ENCODE measurements around the gene NME1.
"Not testable (repeated sequence)": the region's sequence is repeated elsewhere in the genome, so short reads cannot be mapped to it uniquely, and the experiment has no call there.

NME1 gene

DNA sequence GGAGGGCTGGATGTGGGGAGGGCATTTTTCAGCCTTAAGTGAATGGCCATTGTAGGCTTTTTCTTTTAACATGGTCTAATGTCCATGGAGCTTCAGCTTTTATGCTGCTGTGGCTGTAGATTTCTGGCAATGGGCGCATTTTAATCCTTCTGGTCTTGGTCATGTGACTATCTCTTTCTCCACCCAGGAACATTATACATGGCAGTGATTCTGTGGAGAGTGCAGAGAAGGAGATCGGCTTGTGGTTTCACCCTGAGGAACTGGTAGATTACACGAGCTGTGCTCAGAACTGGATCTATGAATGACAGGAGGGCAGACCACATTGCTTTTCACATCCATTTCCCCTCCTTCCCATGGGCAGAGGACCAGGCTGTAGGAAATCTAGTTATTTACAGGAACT lies 8.2 kb downstream of the NME1 start:
- Mint-ChIP-seq H3K27ac (no peak overlapping the region), H3K4me1 (peaks cover 19% of the 10 kb centered on the region), H3K4me3 (no peak overlapping the region), H3K9me3 (no peaks in the 10 kb centered on the region), H3K27me3 (peaks cover 4% of the 10 kb centered on the region), H3K36me3 (peaks cover 39% of the 10 kb centered on the region)
- no peak for DNase-seq
- CTCF ChIA-PET, result interaction anchor here (1.0 to 1.6 kb wide), 3 partner anchors 8 to 388 kb away, joined by 3 to 5 read pairs (median 3); partner anchors contain the start of gene NME1

DNA sequence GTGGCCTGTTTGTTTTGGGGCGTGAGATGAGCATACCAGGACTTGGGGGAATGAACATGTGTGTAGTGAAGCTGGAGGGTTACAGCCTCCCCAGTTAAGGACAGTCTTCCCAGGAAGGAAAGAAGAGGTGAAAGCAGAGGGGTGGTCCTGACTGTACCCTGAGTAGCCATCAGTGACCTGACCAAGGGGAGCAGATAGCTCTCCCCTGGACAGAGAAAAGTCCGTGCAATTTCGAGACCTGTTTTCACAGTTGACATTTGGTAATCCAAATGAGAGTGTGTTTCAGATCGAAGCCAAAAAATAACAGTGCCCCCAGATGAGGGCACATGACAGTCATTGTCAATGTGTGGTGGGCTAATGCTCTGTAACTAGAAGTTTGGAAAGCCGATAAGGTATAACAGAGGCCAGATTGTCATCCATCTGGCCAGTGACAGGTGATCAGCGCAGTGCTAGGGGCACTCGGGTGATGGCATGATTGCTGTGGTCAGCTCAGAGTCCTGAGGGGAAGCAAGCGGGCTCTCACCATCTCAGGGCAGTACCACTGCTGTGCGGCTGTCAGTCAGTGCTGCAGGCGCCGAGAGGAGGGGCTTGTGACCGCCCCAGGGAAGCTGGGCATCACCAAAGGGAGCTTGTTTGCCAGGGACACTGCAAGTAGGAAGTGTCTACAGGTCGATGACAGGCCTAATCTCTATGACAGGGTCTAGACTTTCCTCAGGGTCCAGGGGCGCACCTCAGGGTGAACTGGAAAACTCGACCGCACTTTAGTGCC lies 11.7 kb downstream of the NME1 start:
- H3K9me3 Mint-ChIP-seq, result no peaks in the 10 kb centered on the region
- H3K4me3 Mint-ChIP-seq, result peak overlapping the region; percentile 96
- H3K4me1 Mint-ChIP-seq, result peaks cover 35% of the 10 kb centered on the region
- H3K36me3 Mint-ChIP-seq, result peaks cover 43% of the 10 kb centered on the region
- H3K27ac Mint-ChIP-seq, result peak overlapping the region; percentile 97
- peaks cover 4% of the 10 kb centered on the region for H3K27me3 Mint-ChIP-seq
- DNase-seq, result no peak
- CTCF ChIA-PET, result interaction anchor here (0.6 to 1.4 kb wide), 3 partner anchors 10 to 205 kb away, joined by 3 to 4 read pairs (median 4); partner anchors contain the start of gene NME1

DNA sequence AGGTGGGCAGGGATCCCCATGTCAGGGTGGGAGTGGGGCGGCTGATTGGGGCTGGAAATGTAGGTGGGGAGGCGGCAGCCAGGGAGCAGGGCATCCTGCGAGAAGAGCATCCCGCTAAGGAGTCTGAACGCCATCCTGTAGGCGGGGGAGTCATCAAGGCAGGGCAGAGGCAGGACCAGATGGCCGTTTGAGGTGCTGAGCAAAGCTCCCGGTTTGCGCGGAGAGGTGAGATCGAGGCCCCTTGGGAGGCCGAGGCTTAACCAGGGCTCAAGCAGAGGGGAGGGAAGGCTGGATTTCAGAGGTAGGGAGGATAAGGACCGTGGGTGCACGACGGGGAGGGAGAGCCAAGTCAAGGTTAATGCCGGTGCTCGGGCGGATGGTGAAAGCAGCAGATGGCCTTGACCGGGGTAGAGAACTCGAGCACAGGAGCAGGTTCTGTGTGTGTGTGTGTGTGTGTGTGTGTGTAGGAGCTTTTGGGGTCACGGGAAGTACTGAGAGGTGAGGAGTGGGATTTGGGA lies 12.4 kb downstream of the NME1 start:
- CTCF ChIA-PET, result interaction anchor here (0.6 to 1.4 kb wide), 4 partner anchors 10 to 204 kb away, joined by 3 to 4 read pairs (median 4); partner anchors contain the start of gene NME1
- DNase-seq, result peak; percentile 37
- H3K36me3 Mint-ChIP-seq, result peaks cover 42% of the 10 kb centered on the region

DNA sequence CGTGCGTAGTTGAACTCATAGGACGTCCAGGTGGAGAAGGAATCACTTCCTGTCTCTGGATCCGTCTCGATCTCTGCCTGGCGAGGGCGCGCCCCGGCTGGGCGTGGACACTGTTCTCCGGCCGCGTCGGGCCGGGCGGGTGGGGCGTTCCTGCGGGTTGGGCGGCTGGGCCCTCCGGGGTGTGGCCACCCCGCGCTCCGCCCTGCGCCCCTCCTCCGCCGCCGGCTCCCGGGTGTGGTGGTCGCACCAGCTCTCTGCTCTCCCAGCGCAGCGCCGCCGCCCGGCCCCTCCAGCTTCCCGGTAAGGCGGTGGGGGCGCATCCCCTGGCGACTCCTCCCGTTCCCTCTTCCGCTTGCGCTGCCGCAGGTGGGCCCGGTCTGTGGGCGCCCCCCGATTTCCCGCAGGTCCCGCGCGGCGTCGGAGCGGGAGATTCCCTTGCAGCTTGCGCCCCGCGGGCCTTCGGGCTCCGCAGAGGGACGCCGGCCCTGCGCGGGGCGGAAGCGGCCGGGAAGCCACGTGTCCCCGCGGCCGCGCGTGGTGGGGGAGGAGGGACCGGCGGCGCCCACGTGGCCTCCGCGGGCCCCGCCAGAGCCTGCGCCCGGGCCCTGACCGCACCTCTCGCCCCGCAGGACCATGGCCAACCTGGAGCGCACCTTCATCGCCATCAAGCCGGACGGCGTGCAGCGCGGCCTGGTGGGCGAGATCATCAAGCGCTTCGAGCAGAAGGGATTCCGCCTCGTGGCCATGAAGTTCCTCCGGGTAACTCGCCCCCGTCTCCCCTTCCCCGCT lies 13.0 kb downstream of the NME1 start, which contains the start of gene NME2:
Gene NME2 (plus strand): TSS at position 214 of the 789 bp plus-strand sequence. CDS start 420 bp downstream, at position 634.
- Mint-ChIP-seq H3K4me3 (peak within 1 kb of the TSS; percentile 96), H3K4me1 (peaks cover 35% of the 10 kb centered on the region), H3K27ac (peak within 1 kb of the TSS; percentile 97), H3K9me3 (no peaks in the 10 kb centered on the region), H3K27me3 (peaks cover 4% of the 10 kb centered on the region), H3K36me3 (peaks cover 40% of the 10 kb centered on the region)
- peak; percentile 76 for DNase-seq
- CTCF ChIA-PET, result interaction anchor here (0.6 to 0.7 kb wide), 2 partner anchors 136 to 203 kb away, joined by 3 read pairs; no protein-coding TSS in a partner anchor

More for the DNA sequence above, 12.4 kb downstream of the NME1 start:
- H3K27ac Mint-ChIP-seq, result peak overlapping the region; percentile 97
- H3K27me3 Mint-ChIP-seq, result peaks cover 4% of the 10 kb centered on the region
- H3K9me3 Mint-ChIP-seq, result no peaks in the 10 kb centered on the region
- peak overlapping the region; percentile 96 for H3K4me3 Mint-ChIP-seq
- H3K4me1 Mint-ChIP-seq, result peaks cover 35% of the 10 kb centered on the region

DNA sequence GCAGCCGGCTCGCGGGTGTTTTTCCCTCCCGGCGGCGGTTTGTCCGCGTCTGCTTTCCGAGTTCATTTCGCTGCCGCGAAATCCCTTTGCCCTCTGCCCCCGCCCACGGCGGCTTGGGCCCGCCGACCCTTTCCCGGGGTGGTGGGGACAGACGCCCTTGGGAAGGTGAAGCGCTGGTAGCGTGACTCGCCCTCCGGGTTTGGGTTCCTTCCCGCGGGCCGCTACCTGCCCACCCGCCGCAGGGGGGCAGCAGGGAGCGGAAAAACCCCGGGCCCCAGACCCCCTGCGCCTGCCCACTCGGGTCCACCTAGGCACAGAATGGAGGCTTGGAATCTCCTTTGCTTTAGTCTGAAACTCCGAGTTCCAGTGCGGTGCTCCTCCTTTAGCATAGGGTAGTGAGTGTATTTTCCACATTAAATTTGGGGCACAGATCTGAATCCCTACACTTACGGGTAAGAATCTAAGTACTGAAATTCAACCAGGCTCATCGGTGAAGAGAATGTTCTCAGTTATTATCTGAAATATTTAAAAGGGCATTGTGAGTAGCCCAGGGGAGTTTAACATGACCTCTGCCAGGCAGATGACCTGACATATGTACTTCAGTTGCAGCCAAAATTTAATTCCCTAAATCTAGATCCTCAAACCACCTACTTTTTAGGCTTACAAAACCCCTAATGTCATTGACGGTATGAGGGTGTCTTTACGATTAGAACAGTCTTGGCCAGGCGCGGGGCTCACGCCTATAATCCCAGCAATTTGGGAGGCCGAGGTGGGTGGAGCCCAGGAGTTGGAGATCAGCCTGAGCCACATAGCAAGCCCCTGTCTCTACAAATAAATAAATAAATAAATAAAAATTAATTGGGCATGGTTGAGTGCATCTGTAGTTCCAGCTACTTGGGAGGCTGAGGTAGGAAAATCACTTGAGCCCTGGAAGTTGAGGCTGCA lies 13.9 kb downstream of the NME1 start:
- peak; percentile 77 for DNase-seq
- Mint-ChIP-seq H3K9me3 (no peaks in the 10 kb centered on the region), H3K27me3 (peaks cover 4% of the 10 kb centered on the region), H3K27ac (peak overlapping the region; percentile 87), H3K4me3 (peak overlapping the region; percentile 83), H3K4me1 (peaks cover 35% of the 10 kb centered on the region), H3K36me3 (peaks cover 42% of the 10 kb centered on the region)
- CTCF ChIA-PET, result no interaction called here

DNA sequence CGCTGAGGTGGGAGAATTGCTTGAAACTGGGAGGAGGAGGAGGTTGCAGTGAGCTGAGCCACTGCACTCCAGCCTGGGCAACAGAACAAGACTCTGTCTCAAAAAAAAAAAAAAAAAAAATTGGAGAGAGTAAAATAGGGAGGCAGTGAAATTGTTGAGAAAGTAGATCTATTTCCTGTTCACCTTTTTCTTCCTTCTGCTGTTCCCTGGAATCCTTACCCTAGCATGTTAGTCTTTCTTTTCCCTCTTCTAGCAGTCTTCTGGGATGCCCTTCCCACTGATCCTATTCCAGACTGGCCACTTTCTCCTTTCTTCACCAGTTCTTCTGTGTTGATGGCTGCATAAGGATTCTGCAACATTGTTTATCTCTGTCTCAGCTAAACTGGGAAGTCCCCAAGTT lies 16.0 kb downstream of the NME1 start:
- peaks cover 31% of the 10 kb centered on the region for H3K4me1 Mint-ChIP-seq
- peaks cover 45% of the 10 kb centered on the region for H3K36me3 Mint-ChIP-seq
- H3K9me3 Mint-ChIP-seq, result no peaks in the 10 kb centered on the region
- DNase-seq, result no peak
- CTCF ChIA-PET, result interaction anchor here (0.7 kb wide), 1 partner anchor 16 kb away, joined by 3 read pairs; the partner anchor contains the start of gene NME1
- no peak overlapping the region for H3K4me3 Mint-ChIP-seq
- peaks cover 4% of the 10 kb centered on the region for H3K27me3 Mint-ChIP-seq
- H3K27ac Mint-ChIP-seq, result peak overlapping the region; percentile 50

DNA sequence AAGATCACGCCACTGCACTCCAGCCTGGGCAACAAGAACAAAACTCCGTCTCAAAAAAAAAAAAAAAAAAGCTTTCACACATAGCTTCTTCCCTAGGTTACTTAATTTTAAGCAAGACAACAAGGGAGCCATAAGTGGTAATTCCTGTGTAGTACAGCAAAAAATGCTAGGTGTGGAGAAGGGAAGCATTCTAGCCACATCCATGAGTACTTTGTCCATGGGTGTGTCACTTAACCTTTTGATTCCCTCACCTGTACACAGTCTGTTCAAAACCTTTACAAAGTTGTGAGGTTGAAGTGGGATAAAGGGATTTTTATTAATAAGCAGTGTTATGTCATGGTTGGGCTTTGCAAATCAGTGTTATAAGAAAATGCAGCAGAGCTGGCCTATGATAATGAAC lies 17.4 kb downstream of the NME1 start:
- H3K27me3 Mint-ChIP-seq, result peaks cover 4% of the 10 kb centered on the region
- no peak for DNase-seq
- H3K4me1 Mint-ChIP-seq, result peaks cover 24% of the 10 kb centered on the region
- CTCF ChIA-PET, result interaction anchor here (1.2 kb wide), 1 partner anchor 9 kb away, joined by 3 read pairs; no protein-coding TSS in a partner anchor
- H3K36me3 Mint-ChIP-seq, result peaks cover 41% of the 10 kb centered on the region
- H3K27ac Mint-ChIP-seq, result no peak overlapping the region
- no peak overlapping the region for H3K4me3 Mint-ChIP-seq
- no peaks in the 10 kb centered on the region for H3K9me3 Mint-ChIP-seq

DNA sequence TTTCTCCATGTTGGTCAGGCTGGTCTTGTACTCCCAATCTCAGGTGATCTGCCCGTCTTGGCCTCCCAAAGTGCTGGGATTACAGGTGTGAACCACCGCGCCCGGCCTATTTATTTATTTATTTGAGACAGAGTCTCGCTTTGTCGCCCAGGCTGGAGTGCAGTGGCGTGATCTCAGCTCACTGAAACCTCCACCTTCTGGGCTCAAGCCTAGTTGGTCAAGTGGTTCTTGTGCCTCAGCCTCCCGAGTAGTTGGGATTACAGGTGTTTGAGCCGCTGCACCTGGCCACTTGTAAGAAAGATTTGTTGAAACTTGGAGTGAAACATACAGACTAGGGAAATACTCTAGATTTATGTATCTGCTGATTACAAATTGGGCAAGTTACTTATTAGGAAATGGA lies 18.7 kb downstream of the NME1 start:
- H3K36me3 Mint-ChIP-seq, result peaks cover 38% of the 10 kb centered on the region
- DNase-seq, H3K27me3 Mint-ChIP-seq, H3K27ac Mint-ChIP-seq, H3K4me3 Mint-ChIP-seq, H3K9me3 Mint-ChIP-seq: not testable (repeated sequence)
- CTCF ChIA-PET, result interaction anchor here (0.7 kb wide), 1 partner anchor 173 kb away, joined by 3 read pairs; no protein-coding TSS in a partner anchor
- peaks cover 20% of the 10 kb centered on the region for H3K4me1 Mint-ChIP-seq

DNA sequence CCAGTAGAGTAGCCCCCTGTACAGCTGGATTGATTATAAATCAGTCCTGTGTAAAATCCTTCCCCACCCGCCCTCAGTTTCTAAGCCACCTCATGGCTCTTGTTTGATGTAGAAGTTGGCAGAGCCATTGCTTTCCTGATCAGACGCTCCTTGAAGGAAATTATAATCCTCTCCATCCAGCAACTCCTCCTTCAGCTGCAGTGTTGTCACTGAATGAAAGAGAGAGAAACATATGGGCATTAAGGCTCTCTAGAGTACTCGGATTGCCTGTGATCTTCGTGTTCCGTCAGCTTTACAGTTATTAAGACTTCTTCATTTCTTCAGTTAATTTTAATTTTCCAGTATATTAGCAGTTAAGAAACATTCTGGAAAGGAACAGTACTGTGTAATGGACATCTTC lies 27.1 kb downstream of the NME1 start:
- H3K27ac Mint-ChIP-seq, result no peak overlapping the region
- DNase-seq, result no peak
- no peaks in the 10 kb centered on the region for H3K4me1 Mint-ChIP-seq
- H3K4me3 Mint-ChIP-seq, result no peak overlapping the region
- peaks cover 34% of the 10 kb centered on the region for H3K36me3 Mint-ChIP-seq
- no peaks in the 10 kb centered on the region for H3K27me3 Mint-ChIP-seq
- H3K9me3 Mint-ChIP-seq, result no peaks in the 10 kb centered on the region
- CTCF ChIA-PET, result interaction anchor here (0.6 kb wide), 1 partner anchor 82 kb away, joined by 3 read pairs; no protein-coding TSS in a partner anchor

DNA sequence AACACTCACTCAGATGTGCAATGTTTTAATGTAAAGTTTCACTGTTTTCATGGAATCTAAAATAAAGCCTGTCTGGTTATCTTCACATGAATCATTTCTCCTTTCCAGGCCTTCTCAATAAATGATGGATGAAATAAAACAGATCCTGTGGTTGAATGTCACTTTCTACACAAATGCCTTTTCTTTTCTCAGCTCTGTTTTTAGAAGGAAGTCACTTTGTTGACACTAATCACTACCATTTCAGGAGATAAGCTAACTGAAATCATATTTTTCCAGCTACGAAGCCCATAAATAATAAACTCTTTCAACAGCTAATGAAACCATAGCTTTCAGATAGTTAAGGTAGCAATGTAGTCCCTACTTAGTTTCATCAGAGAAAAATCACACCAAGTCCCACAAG lies 30.8 kb downstream of the NME1 start:
- Mint-ChIP-seq H3K4me3 (no peak overlapping the region), H3K9me3 (no peaks in the 10 kb centered on the region), H3K4me1 (no peaks in the 10 kb centered on the region), H3K27me3 (no peaks in the 10 kb centered on the region), H3K27ac (no peak overlapping the region), H3K36me3 (peaks cover 41% of the 10 kb centered on the region)
- DNase-seq, result no peak
- CTCF ChIA-PET, result no interaction called here

DNA sequence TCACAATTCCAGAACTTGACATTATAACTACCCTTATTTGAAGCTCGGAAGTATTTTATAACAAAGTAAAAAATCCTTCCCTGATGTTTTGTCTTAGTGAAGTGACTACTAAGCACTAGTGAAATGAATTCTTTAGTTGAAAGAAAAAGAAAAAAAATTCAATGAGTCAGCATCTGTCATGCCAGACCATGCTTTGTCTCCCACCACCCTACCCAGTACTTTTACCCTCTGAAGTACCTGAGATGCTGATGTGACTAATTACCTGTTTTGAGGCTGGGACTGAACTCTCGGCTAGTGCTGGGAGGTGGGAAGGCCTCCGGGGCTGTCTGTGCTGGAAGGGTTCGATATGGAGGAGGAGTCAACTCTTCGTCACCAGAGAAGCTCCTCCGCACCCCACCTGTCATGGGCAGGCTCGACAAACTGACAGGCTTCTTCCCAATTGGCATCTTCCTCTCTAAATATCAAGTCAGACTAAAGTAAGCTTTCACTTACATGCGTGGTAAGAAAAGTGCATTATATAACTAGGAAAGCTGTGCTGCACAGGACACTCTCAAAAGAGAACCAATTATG lies 32.5 kb downstream of the NME1 start:
- H3K27ac Mint-ChIP-seq, result no peak overlapping the region
- CTCF ChIA-PET, result no interaction called here
- H3K27me3 Mint-ChIP-seq, result no peaks in the 10 kb centered on the region

DNA sequence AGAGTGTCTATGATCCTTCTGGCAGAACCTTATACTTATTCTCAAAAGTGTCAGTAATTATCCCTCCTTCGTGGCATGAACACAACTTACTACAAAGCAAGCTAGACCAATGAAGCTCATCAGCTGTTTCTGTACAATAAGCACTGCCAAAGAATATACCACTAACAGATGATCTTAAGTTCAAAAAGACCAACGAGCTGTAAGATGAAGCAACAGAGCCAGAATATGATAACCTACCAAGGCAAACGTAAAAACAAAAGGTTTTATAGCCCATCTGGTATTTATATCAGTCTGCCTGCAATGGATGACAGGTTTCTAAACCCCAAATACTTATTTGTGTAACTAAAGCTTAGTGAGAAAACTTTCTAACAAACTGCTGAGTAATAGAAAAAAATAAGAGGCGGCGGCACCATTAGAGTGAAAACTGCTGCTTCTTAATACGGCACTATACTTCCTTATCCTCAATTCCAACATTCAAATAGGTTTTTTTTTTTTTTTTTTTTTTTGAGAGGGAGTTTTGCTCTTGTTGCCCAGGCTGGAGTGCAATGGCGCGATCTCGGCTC lies 35.0 kb downstream of the NME1 start:
- Mint-ChIP-seq H3K27me3 (no peaks in the 10 kb centered on the region), H3K4me3 (no peak overlapping the region), H3K36me3 (peaks cover 47% of the 10 kb centered on the region), H3K27ac (no peak overlapping the region), H3K4me1 (peaks cover 3% of the 10 kb centered on the region), H3K9me3 (no peaks in the 10 kb centered on the region)
- CTCF ChIA-PET, result no interaction called here
- no peak for DNase-seq

More for the DNA sequence above, 32.5 kb downstream of the NME1 start:
- Mint-ChIP-seq H3K4me3 (no peak overlapping the region), H3K9me3 (no peaks in the 10 kb centered on the region), H3K4me1 (peaks cover 3% of the 10 kb centered on the region), H3K36me3 (peaks cover 43% of the 10 kb centered on the region)
- no peak for DNase-seq

DNA sequence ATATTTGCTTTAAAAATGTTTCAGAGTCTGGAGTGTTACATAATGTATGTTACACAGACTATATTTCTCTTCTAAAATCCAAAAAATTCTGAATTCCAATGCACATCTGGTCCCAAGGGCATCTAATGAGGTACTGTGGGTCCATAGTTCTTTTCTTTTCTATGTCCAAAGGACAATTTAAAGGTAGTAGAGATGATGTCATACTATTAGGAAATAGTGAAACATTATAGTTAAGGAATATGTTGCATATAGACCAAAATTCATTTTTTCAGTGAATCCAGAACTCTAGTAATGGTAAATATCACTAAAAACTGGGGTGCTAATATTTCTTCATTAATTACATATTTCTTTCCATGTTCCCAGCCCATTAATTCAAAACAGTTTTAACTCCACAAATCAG lies 35.8 kb downstream of the NME1 start:
- H3K27ac Mint-ChIP-seq, result no peak overlapping the region
- H3K36me3 Mint-ChIP-seq, result peaks cover 46% of the 10 kb centered on the region
- no peaks in the 10 kb centered on the region for H3K27me3 Mint-ChIP-seq
- no peak overlapping the region for H3K4me3 Mint-ChIP-seq
- CTCF ChIA-PET, result no interaction called here
- H3K9me3 Mint-ChIP-seq, result no peaks in the 10 kb centered on the region
- DNase-seq, result no peak
- peaks cover 3% of the 10 kb centered on the region for H3K4me1 Mint-ChIP-seq
